Measurements from ENCODE around the gene PDE1A. TPM values are rescaled to one million over a fixed set of nuclear protein-coding genes. Genes with fewer than 3 reads are reported as not detected.

The PDE1A gene
- 1 to 10 TPM; 4.3 to 7.9 (median 5.6) TPM for total RNA-seq

DNA sequence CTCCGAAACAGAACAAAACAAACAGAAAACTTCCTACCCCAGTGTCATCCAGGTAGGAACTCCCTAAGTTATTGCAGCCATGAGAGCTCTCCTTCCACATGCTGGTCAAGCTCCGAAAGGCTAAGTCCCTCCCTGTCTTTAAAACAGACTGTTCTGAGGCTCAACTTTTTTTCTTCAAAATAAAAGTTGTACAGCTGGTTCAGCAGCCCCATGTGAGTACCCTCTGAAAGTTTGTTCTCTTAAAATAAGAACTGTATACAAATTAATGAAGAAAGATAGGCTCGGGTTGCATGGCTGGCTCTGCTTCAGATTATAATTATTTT is at the start of gene PDE1A:
Gene PDE1A (minus strand): TSS at position 119 of the 323 bp plus-strand sequence.
- H3K4me3 ChIP-seq, result peak within 1 kb of the TSS; percentile 26 to 61 (median 36)

DNA sequence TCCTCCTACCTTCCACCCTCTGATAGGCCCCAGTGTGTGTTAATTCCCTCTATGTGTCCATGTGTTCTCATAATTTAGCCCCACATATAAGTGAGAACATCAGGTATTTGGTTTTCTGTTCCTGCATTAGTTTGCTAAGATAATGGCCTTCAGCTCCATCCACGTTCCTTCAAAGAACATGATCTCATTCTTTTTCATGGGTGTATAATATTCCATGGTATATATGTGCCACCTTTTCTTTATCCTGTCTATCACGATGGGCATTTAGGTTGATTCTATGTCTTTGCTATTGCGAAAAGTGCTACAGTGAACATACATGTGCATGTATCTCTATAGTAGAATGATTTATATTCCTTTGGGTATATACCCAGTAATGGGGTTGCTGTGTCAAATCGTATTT is 46.8 kb upstream of the PDE1A start:
- Histone ChIP-seq H3K9me3 (peaks cover 5 to 9% of the 10 kb centered on the region in 2 donors), H3K4me3 (no peak overlapping the region), H3K4me1 (no peaks in the 10 kb centered on the region), H3K27me3 (no peaks in the 10 kb centered on the region), H3K27ac (no peak overlapping the region), H3K36me3 (no peaks in the 10 kb centered on the region)
- TF ChIP-seq POLR2A (IDR thresholded peaks at IDR 0.05) (no peak), POLR2AphosphoS5 (IDR thresholded peaks at IDR 0.05) (no peak)
- TF ChIP-seq, protein P1, sequence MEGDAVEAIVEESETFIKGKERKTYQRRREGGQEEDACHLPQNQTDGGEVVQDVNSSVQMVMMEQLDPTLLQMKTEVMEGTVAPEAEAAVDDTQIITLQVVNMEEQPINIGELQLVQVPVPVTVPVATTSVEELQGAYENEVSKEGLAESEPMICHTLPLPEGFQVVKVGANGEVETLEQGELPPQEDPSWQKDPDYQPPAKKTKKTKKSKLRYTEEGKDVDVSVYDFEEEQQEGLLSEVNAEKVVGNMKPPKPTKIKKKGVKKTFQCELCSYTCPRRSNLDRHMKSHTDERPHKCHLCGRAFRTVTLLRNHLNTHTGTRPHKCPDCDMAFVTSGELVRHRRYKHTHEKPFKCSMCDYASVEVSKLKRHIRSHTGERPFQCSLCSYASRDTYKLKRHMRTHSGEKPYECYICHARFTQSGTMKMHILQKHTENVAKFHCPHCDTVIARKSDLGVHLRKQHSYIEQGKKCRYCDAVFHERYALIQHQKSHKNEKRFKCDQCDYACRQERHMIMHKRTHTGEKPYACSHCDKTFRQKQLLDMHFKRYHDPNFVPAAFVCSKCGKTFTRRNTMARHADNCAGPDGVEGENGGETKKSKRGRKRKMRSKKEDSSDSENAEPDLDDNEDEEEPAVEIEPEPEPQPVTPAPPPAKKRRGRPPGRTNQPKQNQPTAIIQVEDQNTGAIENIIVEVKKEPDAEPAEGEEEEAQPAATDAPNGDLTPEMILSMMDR (IDR thresholded peaks at IDR 0.05), result no peak
- intact Hi-C loops (cut with DNase I; ENCODE audit: low total_unique reads), result no loop called here
- no peak for DNase-seq (ENCODE audit: low spot score in 2 of 2)

More for the DNA sequence above, at the start of gene PDE1A:
- no peaks in the 10 kb centered on the region for H3K9me3 ChIP-seq
- TF ChIP-seq POLR2A (IDR thresholded peaks at IDR 0.05), result no peak
- TF ChIP-seq, protein P1 (IDR thresholded peaks at IDR 0.05), result no peak
- no peak for TF ChIP-seq POLR2AphosphoS5 (IDR thresholded peaks at IDR 0.05)
- intact Hi-C loops (cut with DNase I; ENCODE audit: low total_unique reads), result no loop called here
- no peaks in the 10 kb centered on the region for H3K27me3 ChIP-seq
- H3K36me3 ChIP-seq, result no peaks in the 10 kb centered on the region
- no peaks in the 10 kb centered on the region for H3K4me1 ChIP-seq
- DNase-seq (ENCODE audit: low spot score in 2 of 2), result no peak
- peak within 1 kb of the TSS in 1 of 2 donors; percentile 65 for H3K27ac ChIP-seq

- Histone ChIP-seq H3K4me1 (no peaks in the 10 kb centered on the region), H3K27me3 (no peaks in the 10 kb centered on the region), H3K4me3 (no peak overlapping the region), H3K9me3 (peaks cover 3 to 4% of the 10 kb centered on the region in 2 donors), H3K36me3 (no peaks in the 10 kb centered on the region), H3K27ac (no peak overlapping the region)
- no peak for DNase-seq (ENCODE audit: low spot score in 2 of 2)
- TF ChIP-seq, protein P1 (IDR thresholded peaks at IDR 0.05), result no peak
- no peak for TF ChIP-seq POLR2AphosphoS5 (IDR thresholded peaks at IDR 0.05)
- no peak for TF ChIP-seq POLR2A (IDR thresholded peaks at IDR 0.05)
- intact Hi-C loops (cut with DNase I; ENCODE audit: low total_unique reads), result no loop called here
Observed at GRCh38 chr2:182463760-182464159, 36.9 kb upstream of the PDE1A start.

DNA sequence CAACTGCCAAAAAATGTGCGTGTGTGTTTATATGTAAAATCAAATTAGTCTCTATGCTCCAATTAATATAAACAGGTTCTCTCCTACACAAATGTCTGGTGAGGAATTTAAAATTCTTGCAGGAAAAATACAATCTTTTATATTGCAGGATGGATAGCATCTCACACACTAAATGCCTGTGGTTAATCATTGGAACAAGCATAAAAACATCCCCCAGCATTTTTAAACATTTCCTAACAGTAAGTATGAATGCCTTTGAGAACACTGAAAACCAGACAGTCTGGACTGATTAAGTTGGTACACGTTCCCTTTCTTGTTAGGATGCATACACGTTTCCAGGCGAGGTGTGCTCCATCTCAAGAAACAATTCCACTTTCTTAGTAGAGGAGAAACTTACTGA is 29.9 kb upstream of the PDE1A start:
- no peak for DNase-seq (ENCODE audit: low spot score in 2 of 2)
- H3K27me3 ChIP-seq, result no peaks in the 10 kb centered on the region
- H3K4me1 ChIP-seq, result no peaks in the 10 kb centered on the region
- H3K36me3 ChIP-seq, result no peaks in the 10 kb centered on the region
- no peak overlapping the region for H3K27ac ChIP-seq
- intact Hi-C loops (cut with DNase I; ENCODE audit: low total_unique reads), result no loop called here
- no peak for TF ChIP-seq POLR2AphosphoS5 (IDR thresholded peaks at IDR 0.05)
- TF ChIP-seq, protein P1 (IDR thresholded peaks at IDR 0.05), result no peak
- no peak for TF ChIP-seq POLR2A (IDR thresholded peaks at IDR 0.05)
- H3K9me3 ChIP-seq, result no peaks in the 10 kb centered on the region
- H3K4me3 ChIP-seq, result no peak overlapping the region

DNA sequence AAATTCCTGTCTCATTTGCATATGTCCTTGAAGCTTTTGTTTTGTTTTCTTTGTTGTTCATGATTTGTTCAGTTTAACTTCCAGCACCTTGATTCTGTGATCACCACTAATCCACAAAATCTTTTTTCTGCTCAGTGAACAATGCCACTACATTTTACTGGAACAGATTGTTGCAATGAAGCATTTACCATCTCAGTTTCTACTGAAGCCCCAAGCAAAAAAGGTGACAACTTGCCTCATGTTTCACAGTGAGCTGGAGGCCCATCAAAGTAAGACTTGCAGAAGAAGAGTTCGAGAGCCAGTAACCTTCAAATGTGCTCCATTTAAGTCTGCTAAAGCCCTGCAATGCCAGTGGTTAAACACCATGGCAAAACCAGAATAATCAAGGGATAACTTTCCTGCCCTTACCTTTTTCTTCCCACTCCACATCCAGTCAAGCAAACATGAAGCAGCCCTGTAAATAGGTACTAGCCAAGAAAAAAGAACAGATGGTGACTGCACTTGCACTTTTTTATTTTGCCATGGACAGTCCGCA is 25.7 kb upstream of the PDE1A start:
- Histone ChIP-seq H3K27me3 (no peaks in the 10 kb centered on the region), H3K27ac (no peak overlapping the region), H3K36me3 (no peaks in the 10 kb centered on the region), H3K4me3 (no peak overlapping the region), H3K4me1 (no peaks in the 10 kb centered on the region), H3K9me3 (no peaks in the 10 kb centered on the region)
- no peak for DNase-seq (ENCODE audit: low spot score in 2 of 2)
- TF ChIP-seq, protein P1 (IDR thresholded peaks at IDR 0.05), result no peak
- TF ChIP-seq POLR2A (IDR thresholded peaks at IDR 0.05), result no peak
- no peak for TF ChIP-seq POLR2AphosphoS5 (IDR thresholded peaks at IDR 0.05)
- intact Hi-C loops (cut with DNase I; ENCODE audit: low total_unique reads), result no loop called here

All from breast epithelium (tissue), 4 donors.